ENCODE data around the gene SPAG16.

Gene SPAG16

DNA sequence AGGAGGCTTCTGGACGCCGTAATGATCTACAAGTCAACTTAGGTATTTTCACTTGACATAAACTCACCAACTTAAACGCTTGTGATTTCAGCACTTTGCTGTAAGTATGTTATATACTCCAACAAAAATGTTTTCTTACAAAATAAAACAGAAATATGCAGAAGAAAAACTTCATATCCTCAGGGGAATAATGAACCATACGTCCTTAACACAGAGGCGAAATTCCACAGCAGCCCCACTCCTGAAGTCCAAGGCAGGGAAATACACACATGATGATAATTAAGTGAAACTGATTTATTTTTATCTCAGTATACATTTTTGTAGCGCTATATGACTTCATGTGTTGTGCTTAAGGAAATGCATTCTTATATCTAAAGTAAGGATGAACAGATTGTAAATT, 791.2 kb downstream of the SPAG16 start:
- Histone ChIP-seq H3K4me3 (IDR thresholded peaks at IDR 0.05; ENCODE audit: insufficient read depth, low read depth, low read length) (no peak overlapping the region), H3K36me3 (ENCODE audit: insufficient read depth) (no peaks in the 10 kb centered on the region), H2AFZ (ENCODE audit: low read depth) (no peak overlapping the region), H3K9ac (no peak overlapping the region), H3K4me1 (ENCODE audit: low read depth, poor library complexity, severe bottlenecking) (no peaks in the 10 kb centered on the region), H3K4me2 (no peak overlapping the region), H3K27me3 (ENCODE audit: insufficient read depth, low read depth) (no peaks in the 10 kb centered on the region), H3K27ac (no peak overlapping the region), H3K79me2 (ENCODE audit: insufficient read depth, low read depth) (no peaks in the 10 kb centered on the region), H4K20me1 (ENCODE audit: insufficient read depth) (no peaks in the 10 kb centered on the region)
- TF ChIP-seq CTCF (conservative IDR thresholded peaks at IDR 0.05; ENCODE audit: low read depth, low read length), result no peak

- H3K4me3 ChIP-seq (IDR thresholded peaks at IDR 0.05; ENCODE audit: insufficient read depth, low read depth, low read length), result no peak overlapping the region
- H3K4me1 ChIP-seq (ENCODE audit: low read depth, poor library complexity, severe bottlenecking), result no peaks in the 10 kb centered on the region
- no peak overlapping the region for H3K4me2 ChIP-seq
- no peak overlapping the region for H2AFZ ChIP-seq (ENCODE audit: low read depth)
- no peaks in the 10 kb centered on the region for H4K20me1 ChIP-seq (ENCODE audit: insufficient read depth)
- no peaks in the 10 kb centered on the region for H3K27me3 ChIP-seq (ENCODE audit: insufficient read depth, low read depth)
- TF ChIP-seq CTCF (conservative IDR thresholded peaks at IDR 0.05; ENCODE audit: low read depth, low read length), result no peak
- H3K36me3 ChIP-seq (ENCODE audit: insufficient read depth), result no peaks in the 10 kb centered on the region
- H3K27ac ChIP-seq, result no peak overlapping the region
- H3K79me2 ChIP-seq (ENCODE audit: insufficient read depth, low read depth), result no peaks in the 10 kb centered on the region
- H3K9ac ChIP-seq, result no peak overlapping the region
These were observed 792.3 kb downstream of the SPAG16 start for GRCh38 chr2:214076527-214076926.

DNA sequence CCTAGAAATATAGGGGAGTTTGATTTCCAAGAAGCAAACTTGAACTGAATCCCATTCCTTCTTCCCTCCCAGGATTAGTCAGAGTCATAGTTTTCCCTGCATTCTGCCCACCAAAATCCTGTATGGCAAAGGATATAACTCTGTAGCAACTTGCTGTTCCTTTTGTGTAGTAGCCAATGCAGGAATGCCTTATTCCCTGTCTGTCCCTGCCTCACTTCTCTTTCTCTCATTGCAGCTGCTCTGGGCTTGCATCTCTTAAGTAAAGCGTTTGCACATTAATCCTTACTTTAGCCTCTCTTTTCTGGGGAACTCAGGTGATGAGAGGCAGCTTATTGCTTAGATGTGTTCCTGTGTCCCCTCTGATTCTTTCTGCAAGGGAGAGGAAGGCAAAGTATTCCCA, 793.5 kb downstream of the SPAG16 start:
- H3K79me2 ChIP-seq (ENCODE audit: insufficient read depth, low read depth), result no peaks in the 10 kb centered on the region
- no peaks in the 10 kb centered on the region for H3K27me3 ChIP-seq (ENCODE audit: insufficient read depth, low read depth)

GRCh38 chr2:214079032-214079431, 794.8 kb downstream of the SPAG16 start:
- Histone ChIP-seq H3K79me2 (ENCODE audit: insufficient read depth, low read depth) (no peaks in the 10 kb centered on the region), H3K4me3 (IDR thresholded peaks at IDR 0.05; ENCODE audit: insufficient read depth, low read depth, low read length) (no peak overlapping the region), H3K4me2 (no peak overlapping the region), H3K27ac (no peak overlapping the region), H4K20me1 (ENCODE audit: insufficient read depth) (no peaks in the 10 kb centered on the region), H2AFZ (ENCODE audit: low read depth) (no peak overlapping the region), H3K36me3 (ENCODE audit: insufficient read depth) (no peaks in the 10 kb centered on the region), H3K9ac (no peak overlapping the region), H3K4me1 (ENCODE audit: low read depth, poor library complexity, severe bottlenecking) (no peaks in the 10 kb centered on the region), H3K27me3 (ENCODE audit: insufficient read depth, low read depth) (no peaks in the 10 kb centered on the region)
- no peak for TF ChIP-seq CTCF (conservative IDR thresholded peaks at IDR 0.05; ENCODE audit: low read depth, low read length)

More for the DNA sequence above, 793.5 kb downstream of the SPAG16 start:
- Histone ChIP-seq H4K20me1 (ENCODE audit: insufficient read depth) (no peaks in the 10 kb centered on the region), H3K4me1 (ENCODE audit: low read depth, poor library complexity, severe bottlenecking) (no peaks in the 10 kb centered on the region), H2AFZ (ENCODE audit: low read depth) (no peak overlapping the region), H3K9ac (no peak overlapping the region), H3K4me3 (IDR thresholded peaks at IDR 0.05; ENCODE audit: insufficient read depth, low read depth, low read length) (no peak overlapping the region), H3K4me2 (no peak overlapping the region), H3K36me3 (ENCODE audit: insufficient read depth) (no peaks in the 10 kb centered on the region), H3K27ac (no peak overlapping the region)
- TF ChIP-seq CTCF (conservative IDR thresholded peaks at IDR 0.05; ENCODE audit: low read depth, low read length), result no peak

Data from KMS-11 (cell line).